MV-4-11 (cell line): ENCODE results near the gene HBZ.
"Not testable (repeated sequence)": the region's sequence is repeated elsewhere in the genome, so short reads cannot be mapped to it uniquely, and the experiment has no call there.

Experiments
- DNase-seq: peaks from one replicate; lab custom pipeline; 2025; lab: John Stamatoyannopoulos, UW

Gene HBZ

GRCh38 chr16:138049-138417 lies 14.4 kb upstream of the HBZ start:
- DNase-seq = no peak

GRCh38 chr16:140175-140857 lies 12.1 kb upstream of the HBZ start:
- no peak for DNase-seq

GRCh38 chr16:142405-142967 lies 10.0 kb upstream of the HBZ start:
- no peak for DNase-seq

GRCh38 chr16:143047-143446 lies 9.4 kb upstream of the HBZ start:
- DNase-seq = no peak

- DNase-seq = no peak
Observed at GRCh38 chr16:143456-143855, 9.0 kb upstream of the HBZ start.

GRCh38 chr16:144797-145252 lies 7.6 kb upstream of the HBZ start:
- no peak for DNase-seq

- no peak for DNase-seq
Observed at GRCh38 chr16:146646-147045, 5.8 kb upstream of the HBZ start.

GRCh38 chr16:149024-149660 lies 3.3 kb upstream of the HBZ start:
- no peak for DNase-seq

- not testable (repeated sequence) for DNase-seq
Observed at GRCh38 chr16:153129-153521, 681 bp downstream of the HBZ start.

GRCh38 chr16:153550-154216 lies 1.2 kb downstream of the HBZ start:
- DNase-seq = not testable (repeated sequence)

GRCh38 chr16:154217-155030 lies 2.0 kb downstream of the HBZ start:
- DNase-seq = no peak

GRCh38 chr16:155031-155398 lies 2.6 kb downstream of the HBZ start:
- DNase-seq = no peak

GRCh38 chr16:159136-159849 lies 6.8 kb downstream of the HBZ start:
- DNase-seq = no peak

- not testable (repeated sequence) for DNase-seq
Observed at GRCh38 chr16:160242-160641, 7.8 kb downstream of the HBZ start.

- DNase-seq = no peak
Observed at GRCh38 chr16:160691-161190, 8.3 kb downstream of the HBZ start.

GRCh38 chr16:162271-162991 lies 10.0 kb downstream of the HBZ start:
- DNase-seq = no peak

GRCh38 chr16:163139-163538 lies 10.7 kb downstream of the HBZ start:
- DNase-seq = not testable (repeated sequence)

GRCh38 chr16:163696-164095 lies 11.3 kb downstream of the HBZ start:
- DNase-seq = not testable (repeated sequence)

GRCh38 chr16:164134-164823 lies 11.8 kb downstream of the HBZ start:
- not testable (repeated sequence) for DNase-seq
